Karpas-422 (cell line): ENCODE measurements around the gene RBBP9. TPM values are rescaled to one million over a fixed set of nuclear protein-coding genes. Genes with fewer than 3 reads are reported as not detected.
"Not testable (repeated sequence)": the region's sequence is repeated elsewhere in the genome, so short reads cannot be mapped to it uniquely, and the experiment has no call there.

Source experiments
- DNase-seq: peaks from one replicate; pipeline ENCODE4 v3.0.0-alpha.2; 2015
- H2AFZ ChIP-seq: fragments of 200-600 bp; sonication (generic); 2 replicates; pipeline ENCODE4 v1.6.1; 2014; ENCODE audit warnings: antibody characterized with exemption, low read length, mixed read lengths
- H3K27ac ChIP-seq: fragments of 200-600 bp; sonication (generic); 2 replicates; pipeline ENCODE4 v1.5.1; 2014; ENCODE audit warnings: mild to moderate bottlenecking, low read length, moderate library complexity
- H3K27me3 ChIP-seq: fragments of 200-600 bp; sonication (generic); 2 replicates; pipeline ENCODE4 v1.6.1; 2014; ENCODE audit warnings: low read length, mixed read lengths
- H3K36me3 ChIP-seq: fragments of 200-600 bp; sonication (generic); 2 replicates; pipeline ENCODE4 v1.6.1; 2014; ENCODE audit warnings: low read length, mixed read lengths; ENCODE audit not compliant: insufficient read depth
- H3K4me1 ChIP-seq: fragments of 200-600 bp; sonication (generic); 2 replicates; pipeline ENCODE4 v1.6.1; 2014; ENCODE audit warnings: mild to moderate bottlenecking, low read length, mixed read lengths
- H3K4me2 ChIP-seq: fragments of 200-600 bp; sonication (generic); 2 replicates; pipeline ENCODE4 v1.6.1; 2014; ENCODE audit warnings: low read length, low read depth, mild to moderate bottlenecking; ENCODE audit not compliant: poor library complexity, severe bottlenecking
- H3K4me3 ChIP-seq: fragments of 200-600 bp; sonication (generic); 2 replicates; pipeline ENCODE4 v1.5.1; 2014; ENCODE audit warnings: mild to moderate bottlenecking, antibody characterized with exemption, low read length, mixed read lengths
- H3K79me2 ChIP-seq: fragments of 200-600 bp; sonication (generic); 2 replicates; pipeline ENCODE4 v1.6.1; 2014; ENCODE audit warnings: mild to moderate bottlenecking, low read length, mixed read lengths
- H3K9ac ChIP-seq: fragments of 200-600 bp; sonication (generic); 2 replicates; pipeline ENCODE4 v1.6.0; 2014; ENCODE audit warnings: low read length
- H3K9me2 ChIP-seq: fragments of 200-600 bp; sonication (generic), shearing (Covaris generic); replicated peaks from 2 replicates; pipeline ENCODE4 v1.6.0; 2014; ENCODE audit warnings: mild to moderate bottlenecking, low read length, moderate library complexity; ENCODE audit not compliant: insufficient read depth
- H3K9me3 ChIP-seq: fragments of 300-700, 200-600 bp; sonication (generic); 2 replicates; pipeline ENCODE4 v1.6.1; 2014; ENCODE audit warnings: low read length, mixed read lengths
- H4K20me1 ChIP-seq: fragments of 200-600 bp; sonication (generic); 2 replicates; pipeline ENCODE4 v1.6.1; 2014; ENCODE audit warnings: mild to moderate bottlenecking, antibody characterized with exemption, low read length, low read depth; ENCODE audit not compliant: insufficient read depth
- total RNA-seq: library from RNA; depleted of rRNA; stranded (reverse); fragments of >200 nt; shearing (Covaris generic); gene quantifications from 2 replicates; pipeline ENCODE4 v1.2.3, GENCODE V29; 2014; ENCODE audit warnings: low replicate concordance

Gene RBBP9
- total RNA-seq, 1 experiment from 2014 or later = 11.2 TPM

GRCh38 chr20:18514127-18514526 lies 17.1 kb upstream of the RBBP9 start:
- H3K27me3 ChIP-seq = no peaks in the 10 kb centered on the region
- H3K4me3 ChIP-seq = no peak overlapping the region
- H3K27ac ChIP-seq = no peak overlapping the region
- H3K9me3 ChIP-seq = no peaks in the 10 kb centered on the region
- H3K9ac ChIP-seq = no peak overlapping the region
- peaks cover 11% of the 10 kb centered on the region; the same call in 1 of the 2 replicates for H3K4me1 ChIP-seq
- no peaks in the 10 kb centered on the region for H4K20me1 ChIP-seq
- DNase-seq = no peak
- peaks cover 11% of the 10 kb centered on the region for H3K79me2 ChIP-seq
- no peak overlapping the region for H3K4me2 ChIP-seq
- H3K36me3 ChIP-seq = peaks cover 23% of the 10 kb centered on the region
- H2AFZ ChIP-seq = no peak overlapping the region
- H3K9me2 ChIP-seq = no peaks in the 10 kb centered on the region

GRCh38 chr20:18513208-18513607 lies 16.2 kb upstream of the RBBP9 start:
- H3K9me3 ChIP-seq = no peaks in the 10 kb centered on the region
- H2AFZ ChIP-seq = no peak overlapping the region
- H3K79me2 ChIP-seq = peaks cover 20% of the 10 kb centered on the region
- peaks cover 20% of the 10 kb centered on the region for H3K4me1 ChIP-seq
- no peak overlapping the region for H3K4me3 ChIP-seq
- no peak overlapping the region for H3K27ac ChIP-seq
- no peak overlapping the region for H3K4me2 ChIP-seq
- H4K20me1 ChIP-seq = no peaks in the 10 kb centered on the region
- H3K9me2 ChIP-seq = no peaks in the 10 kb centered on the region
- DNase-seq = no peak
- H3K27me3 ChIP-seq = no peaks in the 10 kb centered on the region
- no peak overlapping the region for H3K9ac ChIP-seq
- peaks cover 23% of the 10 kb centered on the region for H3K36me3 ChIP-seq

GRCh38 chr20:18511571-18511970 lies 14.5 kb upstream of the RBBP9 start:
- H3K27me3 ChIP-seq = no peaks in the 10 kb centered on the region
- no peak overlapping the region for H3K4me2 ChIP-seq
- no peak overlapping the region for H3K27ac ChIP-seq

GRCh38 chr20:18507218-18508191 lies 10.5 kb upstream of the RBBP9 start, which contains the start of gene SEC23B:
Gene SEC23B (plus strand): TSS chr20:18507940. CDS start chr20:18510836, 2,896 bp downstream.
- Histone ChIP-seq H3K27ac (peak within 1 kb of the TSS; percentile 75), H3K36me3 (peaks cover 12% of the 10 kb centered on the region; the same call in 1 of the 2 replicates), H3K79me2 (peaks cover 22% of the 10 kb centered on the region), H3K4me2 (peak within 1 kb of the TSS; percentile 99), H3K4me1 (peaks cover 36% of the 10 kb centered on the region), H3K27me3 (no peaks in the 10 kb centered on the region), H4K20me1 (no peaks in the 10 kb centered on the region), H3K9me3 (no peaks in the 10 kb centered on the region), H3K9ac (peak within 1 kb of the TSS; percentile 73), H2AFZ (0 out of 2 replicates have a peak within 1 kb of the TSS, but pooled peaks have one; percentile 50), H3K9me2 (no peaks in the 10 kb centered on the region), H3K4me3 (peak within 1 kb of the TSS; percentile 79)
- DNase-seq = peak; percentile 98

More at GRCh38 chr20:18511571-18511970, 14.5 kb upstream of the RBBP9 start:
- DNase-seq = no peak
- H3K9ac ChIP-seq = no peak overlapping the region
- H3K36me3 ChIP-seq = peaks cover 23% of the 10 kb centered on the region
- no peak overlapping the region for H3K4me3 ChIP-seq
- no peaks in the 10 kb centered on the region for H4K20me1 ChIP-seq
- no peaks in the 10 kb centered on the region for H3K9me3 ChIP-seq
- no peak overlapping the region for H2AFZ ChIP-seq
- H3K79me2 ChIP-seq = peaks cover 25% of the 10 kb centered on the region
- H3K9me2 ChIP-seq = no peaks in the 10 kb centered on the region
- H3K4me1 ChIP-seq = peaks cover 26% of the 10 kb centered on the region

GRCh38 chr20:18506744-18507143 lies 9.7 kb upstream of the RBBP9 start:
- Histone ChIP-seq H4K20me1 (no peaks in the 10 kb centered on the region), H3K9me2 (no peaks in the 10 kb centered on the region), H3K79me2 (peaks cover 22% of the 10 kb centered on the region), H3K27me3 (no peaks in the 10 kb centered on the region), H3K9me3 (no peaks in the 10 kb centered on the region), H3K4me1 (peaks cover 36% of the 10 kb centered on the region), H3K27ac (peak overlapping the region; percentile 75), H3K4me2 (peak overlapping the region; percentile 99), H3K9ac (peak overlapping the region; percentile 73), H3K36me3 (peaks cover 12% of the 10 kb centered on the region; the same call in 1 of the 2 replicates), H3K4me3 (peak overlapping the region; percentile 79), H2AFZ (no peak overlapping the region; the same call in 1 of the 2 replicates)
- DNase-seq = no peak

- no peak for DNase-seq
- Histone ChIP-seq H3K36me3 (no peaks in the 10 kb centered on the region), H3K27me3 (no peaks in the 10 kb centered on the region), H3K4me2 (no peak overlapping the region), H3K9ac (no peak overlapping the region), H3K9me2 (no peaks in the 10 kb centered on the region), H3K79me2 (peaks cover 17% of the 10 kb centered on the region), H3K4me3 (no peak overlapping the region), H3K27ac (no peak overlapping the region), H3K4me1 (peaks cover 28% of the 10 kb centered on the region), H3K9me3 (no peaks in the 10 kb centered on the region), H2AFZ (peak overlapping the region; percentile 6; the same call in 1 of the 2 replicates), H4K20me1 (no peaks in the 10 kb centered on the region)
Observed at GRCh38 chr20:18504479-18505060, 7.5 kb upstream of the RBBP9 start.

- not testable (repeated sequence) for H3K9ac ChIP-seq, H3K9me3 ChIP-seq, H3K27me3 ChIP-seq, H3K36me3 ChIP-seq, H3K27ac ChIP-seq, DNase-seq, H3K9me2 ChIP-seq, H3K4me3 ChIP-seq, H3K79me2 ChIP-seq, H3K4me2 ChIP-seq, H4K20me1 ChIP-seq
- Histone ChIP-seq H2AFZ (0 out of 2 replicates have a peak overlapping the region, but pooled peaks have one; percentile 12), H3K4me1 (peaks cover 19% of the 10 kb centered on the region)
Observed at GRCh38 chr20:18501672-18502071, 4.6 kb upstream of the RBBP9 start.

- H2AFZ ChIP-seq = peak overlapping the region; percentile 77
- H3K9me2 ChIP-seq = no peaks in the 10 kb centered on the region
- H3K79me2 ChIP-seq = peaks cover 26% of the 10 kb centered on the region
- H3K9me3 ChIP-seq = no peaks in the 10 kb centered on the region
- H4K20me1 ChIP-seq = no peaks in the 10 kb centered on the region
- H3K27me3 ChIP-seq = no peaks in the 10 kb centered on the region
- peak overlapping the region; percentile 81 for H3K4me3 ChIP-seq
- 0 out of 2 replicates have a peak overlapping the region, but pooled peaks have one; percentile 21 for H3K27ac ChIP-seq
- peaks cover 13% of the 10 kb centered on the region for H3K36me3 ChIP-seq
- peak overlapping the region; percentile 77 for H3K9ac ChIP-seq
- H3K4me1 ChIP-seq = peaks cover 14% of the 10 kb centered on the region
- H3K4me2 ChIP-seq = peak overlapping the region; percentile 79
- no peak for DNase-seq
Observed at GRCh38 chr20:18497603-18498002, 578 bp upstream of the RBBP9 start.
